ENCODE results near the gene MIA2.

- TF ChIP-seq CTCF (IDR thresholded peaks at IDR 0.05) (no peak), POLR2A (IDR thresholded peaks at IDR 0.05) (no peak)
Observed at GRCh38 chr14:39351708-39352107, 118.0 kb downstream of the MIA2 start.

Data from right lobe of liver (tissue), 4 donors.